GM12872 (cell line): Measurements from ENCODE around the gene SMYD1.
A peak's percentile ranks its signal among the peaks of the same experiment; 100 is the strongest.

Source experiments
- TF ChIP-seq, protein P1 (sequence below): IDR thresholded peaks from 3 replicates; pipeline ENCODE4 v1.5.1; 2011; ENCODE audit warnings: low read depth, mild to moderate bottlenecking, low read length, moderate library complexity; ENCODE audit not compliant: insufficient read depth

Gene SMYD1

GRCh38 chr2:88147145-88147544 is 79.5 kb downstream of the SMYD1 start:
- TF ChIP-seq, protein P1, sequence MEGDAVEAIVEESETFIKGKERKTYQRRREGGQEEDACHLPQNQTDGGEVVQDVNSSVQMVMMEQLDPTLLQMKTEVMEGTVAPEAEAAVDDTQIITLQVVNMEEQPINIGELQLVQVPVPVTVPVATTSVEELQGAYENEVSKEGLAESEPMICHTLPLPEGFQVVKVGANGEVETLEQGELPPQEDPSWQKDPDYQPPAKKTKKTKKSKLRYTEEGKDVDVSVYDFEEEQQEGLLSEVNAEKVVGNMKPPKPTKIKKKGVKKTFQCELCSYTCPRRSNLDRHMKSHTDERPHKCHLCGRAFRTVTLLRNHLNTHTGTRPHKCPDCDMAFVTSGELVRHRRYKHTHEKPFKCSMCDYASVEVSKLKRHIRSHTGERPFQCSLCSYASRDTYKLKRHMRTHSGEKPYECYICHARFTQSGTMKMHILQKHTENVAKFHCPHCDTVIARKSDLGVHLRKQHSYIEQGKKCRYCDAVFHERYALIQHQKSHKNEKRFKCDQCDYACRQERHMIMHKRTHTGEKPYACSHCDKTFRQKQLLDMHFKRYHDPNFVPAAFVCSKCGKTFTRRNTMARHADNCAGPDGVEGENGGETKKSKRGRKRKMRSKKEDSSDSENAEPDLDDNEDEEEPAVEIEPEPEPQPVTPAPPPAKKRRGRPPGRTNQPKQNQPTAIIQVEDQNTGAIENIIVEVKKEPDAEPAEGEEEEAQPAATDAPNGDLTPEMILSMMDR, result no peak

DNA sequence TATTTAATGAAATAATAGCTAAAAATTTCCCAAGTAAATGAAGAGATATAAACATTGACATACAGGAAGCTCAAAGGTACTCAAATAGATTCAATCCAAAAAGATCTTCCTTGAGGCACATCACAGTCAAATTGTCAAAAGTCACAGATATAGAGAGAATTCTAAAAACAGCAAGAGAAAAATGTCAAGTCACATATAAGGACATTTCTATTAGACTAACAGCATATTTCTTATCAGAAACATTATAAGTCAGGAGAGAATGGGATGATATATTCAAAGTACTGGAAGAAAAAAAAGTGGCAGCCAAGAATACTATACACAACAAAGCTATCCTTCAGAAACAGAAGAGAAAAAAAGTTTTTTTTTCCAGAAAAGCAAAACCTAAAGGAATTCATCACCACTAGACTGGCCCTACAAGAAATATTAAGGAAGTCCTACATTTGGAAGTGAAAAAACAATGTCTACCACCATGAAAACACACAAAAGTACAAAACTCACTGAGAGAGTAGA is 81.4 kb downstream of the SMYD1 start:
- TF ChIP-seq, protein P1, result no peak

GRCh38 chr2:88159481-88159880 is 91.9 kb downstream of the SMYD1 start:
- TF ChIP-seq, protein P1, result no peak

GRCh38 chr2:88159955-88160415 is 92.4 kb downstream of the SMYD1 start:
- TF ChIP-seq, protein P1, result peak; percentile 79

DNA sequence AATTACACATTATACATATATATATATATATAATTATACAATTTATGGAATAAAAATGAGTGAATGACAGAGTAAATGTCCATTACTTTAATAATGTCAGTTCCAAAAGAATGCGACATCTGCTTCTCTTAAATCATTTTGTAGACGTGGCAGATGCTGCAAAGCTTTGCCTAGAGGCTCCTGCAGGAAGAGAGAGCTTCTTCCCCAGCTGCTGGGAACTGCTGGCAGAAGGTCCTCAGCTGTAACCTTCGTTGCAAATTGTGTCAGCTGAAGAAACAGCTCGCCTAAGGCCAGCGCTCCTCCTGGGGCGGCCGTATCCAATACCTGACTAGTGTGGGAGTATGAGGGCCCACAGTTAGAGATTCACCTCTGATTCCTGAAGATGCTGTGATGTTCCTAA is 92.9 kb downstream of the SMYD1 start:
- TF ChIP-seq, protein P1, result no peak

GRCh38 chr2:88161446-88162244 is 94.0 kb downstream of the SMYD1 start:
- TF ChIP-seq, protein P1, result no peak
